Activated CD4-positive, alpha-beta memory T cell treated with anti-CD3 and anti-CD28 coated beads for 36 hours (primary cell): Measurements from ENCODE around the gene XXYLT1. TPM values are rescaled to one million over a fixed set of nuclear protein-coding genes. Genes with fewer than 3 reads are reported as not detected.

ENCODE experiments used
- CTCF ChIA-PET: fragments of 350-600 bp; sonication (Branson Sonifier 250); formaldehyde crosslinking; loops from one replicate; lab custom pipeline; 2021; ENCODE audit warnings: antibody characterized with exemption, inconsistent platforms; lab: Charles Lee
- POLR2A ChIA-PET: fragments of 350-600 bp; sonication (Branson Sonifier 250); formaldehyde crosslinking; loops from one replicate; lab custom pipeline; 2021; ENCODE audit warnings: antibody characterized with exemption; lab: Charles Lee
- DNase-seq: peaks from one replicate; pipeline ENCODE4 v3.0.0-alpha.2; 2020
- H3K27ac Mint-ChIP-seq: one replicate; pipeline ENCODE4 v1.8.0; 2021; ENCODE audit warnings: mixed read lengths
- H3K27me3 Mint-ChIP-seq: one replicate; pipeline ENCODE4 v1.8.0; 2021; ENCODE audit warnings: mixed read lengths
- H3K36me3 Mint-ChIP-seq: one replicate; pipeline ENCODE4 v1.8.0; 2021; ENCODE audit warnings: mixed read lengths
- H3K4me1 Mint-ChIP-seq: one replicate; pipeline ENCODE4 v1.8.0; 2021; ENCODE audit warnings: low read depth, mixed read lengths
- H3K4me3 Mint-ChIP-seq: one replicate; pipeline ENCODE4 v1.8.0; 2021; ENCODE audit warnings: mild to moderate bottlenecking, mixed read lengths
- H3K9me3 Mint-ChIP-seq: one replicate; pipeline ENCODE4 v1.8.0; 2021; ENCODE audit warnings: mixed read lengths
- intact Hi-C: fragments of 100-400 bp; cut with micrococcal nuclease; formaldehyde crosslinking; loops from one replicate; pipeline ENCODE4 v1.15.1; 2023
- total RNA-seq, 2 experiments: library from RNA; stranded (reverse); gene quantifications; one replicate each; pipeline ENCODE4 v1.2.3, GENCODE V29; 2021

The XXYLT1 gene
- total RNA-seq, 2 experiments from 2014 or later, result 3.3 to 4.4 TPM

DNA sequence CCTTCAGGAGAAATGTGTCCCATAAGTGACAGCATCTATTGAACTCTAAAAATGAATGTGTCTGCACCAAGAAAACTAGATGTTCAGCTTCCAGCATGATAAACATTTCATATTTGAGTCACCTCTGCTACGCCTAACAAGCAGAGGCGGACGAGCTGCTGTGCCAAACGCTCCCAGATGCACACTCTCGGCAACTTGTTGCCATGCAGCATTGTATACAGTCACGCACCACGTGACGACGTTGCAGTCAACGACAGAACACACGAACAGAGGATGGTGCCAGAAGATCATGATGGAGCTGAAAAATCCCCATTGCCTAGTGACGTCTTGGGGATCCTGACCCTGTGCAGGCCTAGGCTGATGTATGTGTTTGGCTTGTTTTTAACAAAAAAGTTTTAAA is 137.5 kb downstream of the XXYLT1 start:
- Mint-ChIP-seq H3K27me3 (no peaks in the 10 kb centered on the region), H3K36me3 (no peaks in the 10 kb centered on the region), H3K27ac (peak overlapping the region; percentile 61), H3K4me1 (peaks cover 44% of the 10 kb centered on the region), H3K9me3 (no peaks in the 10 kb centered on the region), H3K4me3 (no peak overlapping the region)
- intact Hi-C loops, result loop anchor here (1.0 to 5.0 kb wide), 3 partner anchors 49 to 409 kb away; partner anchors contain the start of gene PPP1R2
- DNase-seq, result peak; percentile 90
- ChIA-PET POLR2A (interaction anchor here (0.9 to 1.3 kb wide), 4 partner anchors 20 to 447 kb away, joined by 3 to 5 read pairs (median 4); partner anchors contain the start of gene FAM43A), CTCF (interaction anchor here (0.6 to 3.0 kb wide), 10 partner anchors 27 to 451 kb away, joined by 3 to 13 read pairs (median 5); partner anchors contain the start of gene XXYLT1)

DNA sequence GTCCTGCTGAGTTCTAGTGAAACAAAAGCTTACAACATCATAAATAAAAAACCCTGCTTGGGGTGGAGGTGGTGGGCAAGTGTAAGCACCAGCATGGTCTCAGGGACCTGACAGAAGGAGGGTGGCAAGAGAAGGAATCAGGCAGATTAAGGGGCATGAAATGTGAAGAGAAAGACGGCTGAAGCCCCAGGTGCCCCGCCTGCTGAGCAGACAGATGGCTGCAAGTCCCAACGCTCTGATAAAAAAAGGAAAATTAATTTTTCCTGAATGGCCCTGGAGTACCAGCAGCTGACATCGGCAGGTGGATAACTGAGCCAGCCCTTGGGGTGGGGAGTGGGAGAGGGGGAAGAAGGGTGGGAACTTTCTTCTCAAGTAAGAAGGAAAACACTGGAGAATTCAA is 137.9 kb downstream of the XXYLT1 start:
- Mint-ChIP-seq H3K36me3 (no peaks in the 10 kb centered on the region), H3K4me3 (no peak overlapping the region), H3K27me3 (no peaks in the 10 kb centered on the region), H3K4me1 (peaks cover 49% of the 10 kb centered on the region), H3K9me3 (no peaks in the 10 kb centered on the region), H3K27ac (peak overlapping the region; percentile 61)
- intact Hi-C loops, result loop anchor here (1.0 to 5.0 kb wide), 3 partner anchors 49 to 409 kb away; partner anchors contain the start of gene PPP1R2
- no peak for DNase-seq
- POLR2A ChIA-PET, result interaction anchor here (0.7 to 1.3 kb wide), 4 partner anchors 20 to 461 kb away, joined by 3 to 4 read pairs (median 4); partner anchors contain the start of genes FAM43A and LSG1
- CTCF ChIA-PET, result interaction anchor here (0.7 to 3.0 kb wide), 8 partner anchors 26 to 450 kb away, joined by 3 to 13 read pairs (median 6); partner anchors contain the start of gene XXYLT1

DNA sequence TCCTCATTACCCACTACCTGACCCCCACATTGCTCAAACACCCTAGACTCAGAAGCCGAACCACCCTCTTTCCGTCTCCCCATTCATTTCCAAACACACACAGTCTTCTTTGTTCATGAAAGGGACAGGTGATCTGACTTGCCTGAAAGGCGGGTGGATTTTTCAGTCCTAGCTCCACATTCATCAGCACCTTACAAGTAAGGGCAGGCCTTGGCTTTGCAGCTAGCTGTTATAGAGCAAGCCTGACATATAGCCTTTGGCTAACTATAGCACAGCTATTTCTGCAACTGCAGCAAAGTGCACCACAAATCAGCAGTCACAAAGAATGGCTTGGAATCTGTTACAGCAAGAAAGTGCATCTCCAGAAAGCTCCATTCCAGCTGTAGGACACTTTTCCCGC is 139.8 kb downstream of the XXYLT1 start:
- no peak overlapping the region for H3K27ac Mint-ChIP-seq

DNA sequence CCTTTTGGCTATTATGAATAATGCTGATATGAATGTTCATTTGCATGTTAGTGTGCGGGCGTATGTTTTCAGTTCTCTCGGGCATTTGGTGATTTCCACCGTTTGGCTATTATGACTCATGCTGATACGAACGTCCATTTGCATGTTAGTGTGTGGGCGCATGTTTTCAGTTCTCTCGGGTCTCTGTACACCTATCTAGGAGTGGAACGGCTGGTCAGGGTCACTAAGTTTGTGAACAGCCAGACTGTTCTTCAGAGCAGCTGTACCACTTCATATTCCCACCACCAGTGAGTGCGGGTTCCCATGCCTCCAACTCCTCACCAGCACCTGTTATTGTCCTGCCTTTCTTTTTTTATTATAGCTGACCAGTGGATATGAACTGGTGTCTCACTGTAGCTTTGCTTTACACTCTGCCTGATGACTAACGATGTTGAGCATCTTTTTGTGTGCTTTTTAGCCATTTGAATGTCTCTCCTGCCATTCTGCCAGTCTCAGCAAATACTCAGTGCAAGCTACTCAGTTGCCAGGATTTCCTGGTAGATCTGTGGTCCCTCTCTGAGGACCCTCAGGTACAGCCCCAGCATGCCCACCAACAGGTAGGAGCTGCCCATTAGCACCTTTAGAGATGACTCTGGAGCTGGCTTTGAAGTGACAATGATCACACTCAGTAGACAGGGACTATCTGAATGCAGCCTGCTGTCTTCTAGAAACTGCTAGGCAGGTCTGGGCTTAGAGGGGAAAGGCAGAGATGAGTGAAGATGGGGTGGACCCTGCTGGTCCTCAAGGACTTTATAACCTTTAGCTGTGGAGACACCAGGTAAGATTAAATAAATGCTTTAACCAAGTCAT is 141.1 kb downstream of the XXYLT1 start:
- POLR2A ChIA-PET, result interaction anchor here (1.1 to 1.2 kb wide), 2 partner anchors 53 to 454 kb away, joined by 3 to 4 read pairs; no protein-coding TSS in a partner anchor
- Mint-ChIP-seq H3K27ac (peak overlapping the region; percentile 68), H3K4me3 (peak overlapping the region; percentile 69), H3K4me1 (peaks cover 53% of the 10 kb centered on the region), H3K27me3 (no peaks in the 10 kb centered on the region), H3K36me3 (no peaks in the 10 kb centered on the region), H3K9me3 (no peaks in the 10 kb centered on the region)
- peak; percentile 77 for DNase-seq
- CTCF ChIA-PET, result interaction anchor here (0.6 to 3.1 kb wide), 7 partner anchors 10 to 446 kb away, joined by 3 to 12 read pairs (median 3); partner anchors contain the start of gene XXYLT1
- intact Hi-C loops, result loop anchor here (2.0 to 5.0 kb wide), 3 partner anchors 129 to 445 kb away; partner anchors contain the start of genes FAM43A and PPP1R2

More for the DNA sequence above, 139.8 kb downstream of the XXYLT1 start:
- no peak overlapping the region for H3K4me3 Mint-ChIP-seq
- H3K36me3 Mint-ChIP-seq, result no peaks in the 10 kb centered on the region
- ChIA-PET CTCF (interaction anchor here (1.3 to 3.1 kb wide), 2 partner anchors 443 to 448 kb away, joined by 3 to 12 read pairs; no protein-coding TSS in a partner anchor), POLR2A (no interaction called here)
- no peaks in the 10 kb centered on the region for H3K27me3 Mint-ChIP-seq
- H3K9me3 Mint-ChIP-seq, result no peaks in the 10 kb centered on the region
- intact Hi-C loops, result loop anchor here (5.0 kb wide), 1 partner anchor 411 kb away; the partner anchor contains the start of gene PPP1R2
- no peak for DNase-seq
- H3K4me1 Mint-ChIP-seq, result peaks cover 53% of the 10 kb centered on the region

DNA sequence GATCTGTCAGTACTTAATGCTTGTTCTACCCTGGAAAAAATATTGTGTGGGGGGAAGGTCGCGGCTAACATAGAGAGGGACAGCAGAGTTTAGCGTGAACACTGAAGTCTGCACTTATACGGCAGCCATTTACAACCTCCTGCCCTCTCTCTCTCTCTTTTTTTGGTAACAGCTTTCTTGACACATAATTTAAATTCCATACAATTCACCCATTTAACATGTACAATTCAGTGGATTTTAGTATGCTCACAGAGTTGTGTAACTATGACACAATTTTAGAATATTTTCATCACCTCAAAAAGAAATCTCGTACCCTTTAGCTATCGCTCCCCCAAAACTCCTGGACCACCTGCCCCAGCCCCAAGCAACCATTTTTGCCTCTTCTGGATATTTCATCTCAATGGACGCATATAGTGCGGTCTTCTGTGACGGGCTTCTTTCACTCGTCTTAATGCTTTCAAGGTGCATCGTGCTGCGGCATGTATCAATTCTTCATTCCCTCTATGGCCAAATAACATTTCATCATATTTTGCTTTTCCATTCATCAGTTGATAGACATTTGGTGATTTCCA is 141.8 kb downstream of the XXYLT1 start:
- Mint-ChIP-seq H3K36me3 (no peaks in the 10 kb centered on the region), H3K27me3 (no peaks in the 10 kb centered on the region), H3K4me3 (peak overlapping the region; percentile 69), H3K27ac (peak overlapping the region; percentile 68), H3K9me3 (no peaks in the 10 kb centered on the region), H3K4me1 (peaks cover 53% of the 10 kb centered on the region)
- no peak for DNase-seq
- ChIA-PET POLR2A (interaction anchor here (1.2 kb wide), 1 partner anchor 454 kb away, joined by 3 read pairs; no protein-coding TSS in a partner anchor), CTCF (interaction anchor here (1.1 to 3.1 kb wide), 4 partner anchors 22 to 446 kb away, joined by 3 to 12 read pairs (median 4); partner anchors contain the start of gene XXYLT1)
- intact Hi-C loops, result loop anchor here (2.0 kb wide), 2 partner anchors 130 to 444 kb away; partner anchors contain the start of gene FAM43A

DNA sequence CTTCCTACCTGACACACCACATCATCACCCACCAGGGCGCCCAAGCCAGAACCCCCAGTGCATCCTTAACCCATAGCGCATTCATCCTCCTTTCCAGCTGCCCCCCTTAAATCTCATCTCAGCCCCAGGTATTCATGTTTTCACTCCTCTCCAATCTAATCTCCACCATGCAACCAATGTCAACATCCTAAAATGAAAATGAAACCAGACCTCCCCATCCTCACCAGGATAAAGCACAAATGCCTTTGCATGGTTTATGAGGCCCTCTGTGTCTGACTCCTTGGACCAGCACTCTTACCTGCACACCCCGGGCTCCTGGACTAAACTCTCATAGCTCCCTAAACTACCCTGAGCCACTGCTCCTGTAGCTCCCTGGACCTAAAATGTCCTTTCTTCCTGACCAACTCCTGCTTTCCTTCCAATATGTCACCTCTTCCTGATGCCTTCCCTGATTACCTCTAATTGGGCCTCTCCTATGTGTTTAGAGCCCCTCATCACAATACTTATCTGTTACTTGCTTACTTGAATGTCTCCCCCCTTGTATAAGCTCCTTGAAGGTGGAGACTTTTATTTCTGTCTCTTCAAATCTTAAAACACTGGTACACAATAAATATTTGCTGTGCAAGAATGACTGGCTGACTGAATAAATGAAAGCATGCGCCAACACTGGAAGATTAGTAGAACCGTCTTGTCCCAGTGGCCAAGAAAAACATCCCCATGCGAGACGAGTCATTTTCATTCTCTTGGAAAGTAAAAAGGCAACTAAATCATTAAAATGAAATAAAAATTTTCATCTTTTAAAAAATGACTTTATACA is 142.5 kb downstream of the XXYLT1 start:
- Mint-ChIP-seq H3K4me1 (peaks cover 49% of the 10 kb centered on the region), H3K36me3 (no peaks in the 10 kb centered on the region), H3K27ac (peak overlapping the region; percentile 68), H3K9me3 (no peaks in the 10 kb centered on the region), H3K4me3 (peak overlapping the region; percentile 69), H3K27me3 (no peaks in the 10 kb centered on the region)
- CTCF ChIA-PET, result interaction anchor here (1.1 to 3.1 kb wide), 4 partner anchors 22 to 445 kb away, joined by 3 to 12 read pairs (median 4); partner anchors contain the start of gene XXYLT1
- DNase-seq, result no peak
- intact Hi-C loops, result loop anchor here (2.0 kb wide), 2 partner anchors 130 to 444 kb away; partner anchors contain the start of gene FAM43A
- POLR2A ChIA-PET, result no interaction called here

DNA sequence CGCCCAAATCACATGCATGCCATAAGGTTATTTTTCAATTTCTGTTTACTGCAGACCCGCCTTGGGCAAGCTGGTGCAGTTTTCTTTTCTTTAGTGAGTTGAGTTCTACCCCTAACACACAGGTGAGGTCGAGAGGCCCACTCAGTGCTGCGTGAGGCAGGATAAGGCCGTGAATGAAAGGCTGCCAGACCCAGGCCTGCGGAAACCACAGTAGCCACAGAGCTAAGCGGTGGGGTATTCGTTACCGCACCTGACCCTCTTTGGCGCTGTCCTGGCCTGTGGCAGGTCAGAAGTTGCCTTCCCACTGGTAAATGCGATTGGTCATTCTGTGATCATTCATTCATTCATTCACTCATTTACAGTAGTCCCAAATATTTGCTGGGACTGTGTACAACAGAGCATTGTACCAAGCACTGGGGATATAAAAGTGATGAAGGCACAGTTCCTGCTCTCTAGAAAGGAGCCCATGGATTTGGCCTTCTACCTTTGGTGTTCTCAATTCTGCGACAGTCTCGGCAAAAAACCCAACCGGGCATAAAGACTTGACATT is 144.8 kb downstream of the XXYLT1 start:
- no peaks in the 10 kb centered on the region for H3K9me3 Mint-ChIP-seq
- no peak for DNase-seq
- H3K36me3 Mint-ChIP-seq, result no peaks in the 10 kb centered on the region
- peaks cover 33% of the 10 kb centered on the region for H3K4me1 Mint-ChIP-seq
- intact Hi-C loops, result no loop called here
- no peak overlapping the region for H3K4me3 Mint-ChIP-seq
- H3K27ac Mint-ChIP-seq, result no peak overlapping the region
- ChIA-PET CTCF (interaction anchor here (1.5 kb wide), 1 partner anchor 25 kb away, joined by 3 read pairs; no protein-coding TSS in a partner anchor), POLR2A (no interaction called here)
- no peaks in the 10 kb centered on the region for H3K27me3 Mint-ChIP-seq

DNA sequence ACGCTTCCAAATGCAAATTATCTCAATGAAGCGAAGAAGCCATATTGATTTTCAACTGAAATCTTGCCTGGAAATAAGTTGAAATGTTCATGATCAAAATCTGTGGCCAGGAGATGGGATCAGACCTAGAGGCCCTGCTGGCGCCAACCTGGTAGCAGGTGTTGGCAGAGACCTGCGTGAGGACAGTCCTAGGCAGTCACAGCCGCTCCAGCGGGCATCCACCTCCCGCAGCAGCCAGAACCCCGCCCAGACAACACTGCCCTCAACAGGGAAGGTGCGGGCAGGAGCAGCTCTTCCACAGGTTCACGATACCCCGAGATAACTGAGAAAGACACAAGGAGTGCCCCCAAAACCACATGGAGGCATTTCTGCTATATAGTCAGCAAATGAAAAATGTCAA is 145.3 kb downstream of the XXYLT1 start:
- H3K4me1 Mint-ChIP-seq, result peaks cover 31% of the 10 kb centered on the region
- no peak for DNase-seq
- H3K4me3 Mint-ChIP-seq, result no peak overlapping the region
- no peaks in the 10 kb centered on the region for H3K9me3 Mint-ChIP-seq
- ChIA-PET POLR2A (no interaction called here), CTCF (interaction anchor here (1.0 to 1.8 kb wide), 4 partner anchors 19 to 453 kb away, joined by 3 to 5 read pairs (median 4); partner anchors contain the start of gene LSG1)
- H3K27ac Mint-ChIP-seq, result no peak overlapping the region
- intact Hi-C loops, result no loop called here
- H3K27me3 Mint-ChIP-seq, result no peaks in the 10 kb centered on the region
- no peaks in the 10 kb centered on the region for H3K36me3 Mint-ChIP-seq

DNA sequence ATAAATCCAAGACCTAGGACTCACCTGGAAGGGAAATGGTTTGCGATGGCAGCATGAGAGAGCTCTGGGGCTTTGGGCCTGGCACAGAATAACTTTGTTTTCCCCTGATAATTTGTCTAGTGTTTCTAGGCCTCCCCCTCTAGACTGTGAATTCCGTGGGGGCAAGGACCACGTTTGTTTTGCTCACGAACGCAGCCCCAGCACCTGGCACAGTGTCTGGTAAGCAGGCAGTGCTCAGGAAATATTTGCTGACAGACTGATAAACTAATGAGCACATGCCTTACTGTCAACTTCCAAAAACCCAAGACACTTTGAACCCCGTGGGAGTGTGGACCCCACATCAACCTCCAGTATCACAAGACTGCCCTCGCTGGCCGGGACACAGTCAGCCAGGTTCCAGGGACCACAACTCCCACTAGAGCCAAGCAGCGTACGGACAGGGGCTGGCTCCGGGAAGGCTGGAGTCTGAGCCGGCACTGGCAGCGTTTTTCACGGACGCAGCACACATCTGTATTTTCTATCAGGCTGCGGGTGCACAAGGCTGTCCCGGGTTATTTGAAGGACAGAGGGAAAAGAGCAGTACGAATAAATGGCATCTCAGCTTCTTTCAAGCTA is 146.5 kb downstream of the XXYLT1 start:
- POLR2A ChIA-PET, result no interaction called here
- Mint-ChIP-seq H3K27ac (no peak overlapping the region), H3K4me3 (no peak overlapping the region), H3K36me3 (no peaks in the 10 kb centered on the region), H3K9me3 (no peaks in the 10 kb centered on the region), H3K4me1 (peaks cover 19% of the 10 kb centered on the region), H3K27me3 (no peaks in the 10 kb centered on the region)
- intact Hi-C loops, result no loop called here
- CTCF ChIA-PET, result interaction anchor here (1.0 to 1.8 kb wide), 4 partner anchors 17 to 452 kb away, joined by 3 to 5 read pairs (median 4); partner anchors contain the start of gene LSG1
- DNase-seq, result no peak

DNA sequence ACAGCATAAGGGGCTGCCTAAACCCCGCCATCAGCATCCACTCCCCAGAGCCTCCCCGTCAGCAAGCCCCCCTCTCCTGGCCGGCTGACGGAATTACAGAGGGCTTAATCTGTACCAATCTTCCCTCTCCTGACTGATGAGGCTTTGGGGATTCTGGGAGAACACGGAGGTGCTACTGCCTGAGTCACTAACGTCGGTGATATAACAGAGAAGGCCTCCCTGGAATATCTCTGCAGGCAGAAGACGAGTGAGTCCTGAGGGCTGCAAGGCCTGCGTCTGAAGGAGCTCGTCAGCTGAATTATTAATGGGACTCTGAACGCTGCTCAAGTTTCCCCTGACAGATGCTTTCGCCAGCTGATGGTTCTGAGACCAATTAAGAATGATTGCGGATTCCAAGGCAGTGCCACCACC is 147.7 kb downstream of the XXYLT1 start:
- POLR2A ChIA-PET, result no interaction called here
- Mint-ChIP-seq H3K27ac (no peak overlapping the region), H3K9me3 (no peaks in the 10 kb centered on the region), H3K27me3 (no peaks in the 10 kb centered on the region), H3K36me3 (no peaks in the 10 kb centered on the region), H3K4me3 (no peak overlapping the region), H3K4me1 (peaks cover 7% of the 10 kb centered on the region)
- CTCF ChIA-PET, result interaction anchor here (1.1 to 2.0 kb wide), 2 partner anchors 16 to 441 kb away, joined by 5 to 7 read pairs; no protein-coding TSS in a partner anchor
- intact Hi-C loops, result no loop called here
- no peak for DNase-seq
